H9 (cell line): ENCODE results near the gene CD2BP2. TPM values are rescaled to one million over a fixed set of nuclear protein-coding genes. Genes with fewer than 3 reads are reported as not detected.

Source experiments
- DNase-seq: peaks from one replicate; pipeline ENCODE4 v3.0.0-alpha.2; 2017
- H2AFZ ChIP-seq: one replicate; pipeline ENCODE4 v1.6.1; 2013; ENCODE audit warnings: mild to moderate bottlenecking, low read length, control low read depth, moderate library complexity
- H2AK5ac ChIP-seq: 2 replicates; pipeline ENCODE4 v1.6.1; 2013; ENCODE audit warnings: low read length, control low read depth, mixed read lengths; ENCODE audit not compliant: insufficient read length
- H2BK120ac ChIP-seq: one replicate; pipeline ENCODE4 v1.6.1; 2013; ENCODE audit warnings: low read depth, mild to moderate bottlenecking, low read length, control low read depth, inconsistent platforms; ENCODE audit not compliant: poor library complexity, severe bottlenecking
- H2BK12ac ChIP-seq: 2 replicates; pipeline ENCODE4 v1.6.1; 2013; ENCODE audit warnings: low read length, control low read depth, mixed read lengths, low read depth; ENCODE audit not compliant: insufficient read length
- H2BK15ac ChIP-seq: 2 replicates; pipeline ENCODE4 v1.6.1; 2013; ENCODE audit warnings: low read depth, low read length, control low read depth
- H2BK20ac ChIP-seq: one replicate; pipeline ENCODE4 v1.6.1; 2013; ENCODE audit warnings: low read depth, mild to moderate bottlenecking, low read length, control low read depth, inconsistent platforms; ENCODE audit not compliant: poor library complexity, severe bottlenecking
- H2BK5ac ChIP-seq: 2 replicates; pipeline ENCODE4 v1.6.1; 2013; ENCODE audit warnings: low read length, control low read depth, mixed read lengths; ENCODE audit not compliant: insufficient read length
- H3K14ac ChIP-seq: 2 replicates; pipeline ENCODE4 v1.6.1; 2013; ENCODE audit warnings: low read length, control low read depth; ENCODE audit not compliant: insufficient read depth
- H3K18ac ChIP-seq: 2 replicates; pipeline ENCODE4 v1.6.1; 2013; ENCODE audit warnings: low read depth, mild to moderate bottlenecking, mixed read lengths, low read length, control low read depth; ENCODE audit not compliant: insufficient read length
- H3K23ac ChIP-seq: 2 replicates; pipeline ENCODE4 v1.6.1; 2013; ENCODE audit warnings: low read length, control low read depth, mixed read lengths, low read depth; ENCODE audit not compliant: insufficient read length
- H3K23me2 ChIP-seq: 2 replicates; pipeline ENCODE4 v1.6.1; 2013; ENCODE audit warnings: low read depth, mild to moderate bottlenecking, mixed read lengths, low read length, control low read depth; ENCODE audit not compliant: insufficient read length, poor library complexity, severe bottlenecking
- H3K27ac ChIP-seq: 2 replicates; pipeline ENCODE4 v1.5.1; 2013; ENCODE audit warnings: low read length, control low read depth, mixed read lengths, low read depth; ENCODE audit not compliant: insufficient read length
- H3K27me3 ChIP-seq: 2 replicates; pipeline ENCODE4 v1.6.1; 2013; ENCODE audit warnings: low read length, control low read depth, inconsistent platforms; ENCODE audit not compliant: insufficient read depth
- H3K4ac ChIP-seq: 2 replicates; pipeline ENCODE4 v1.6.1; 2013; ENCODE audit warnings: low read depth, mild to moderate bottlenecking, control low read depth, inconsistent platforms, low read length, moderate library complexity
- H3K4me1 ChIP-seq: 2 replicates; pipeline ENCODE4 v1.6.1; 2013; ENCODE audit warnings: low read length, control low read depth, inconsistent platforms; ENCODE audit not compliant: insufficient read depth
- H3K4me2 ChIP-seq: 2 replicates; pipeline ENCODE4 v1.6.1; 2013; ENCODE audit warnings: low read length, control low read depth, mixed read lengths; ENCODE audit not compliant: insufficient read length, insufficient read depth
- H3K56ac ChIP-seq: 2 replicates; pipeline ENCODE4 v1.6.1; 2013; ENCODE audit warnings: low read depth, mild to moderate bottlenecking, mixed read lengths, low read length, control low read depth; ENCODE audit not compliant: insufficient read length
- H3K79me1 ChIP-seq: 2 replicates; pipeline ENCODE4 v1.6.1; 2013; ENCODE audit warnings: low read depth, mild to moderate bottlenecking, moderate library complexity, low read length, control low read depth, inconsistent platforms; ENCODE audit not compliant: insufficient read depth, poor library complexity, severe bottlenecking
- H3K79me2 ChIP-seq: 2 replicates; pipeline ENCODE4 v1.6.1; 2013; ENCODE audit warnings: low read length, control low read depth, inconsistent platforms; ENCODE audit not compliant: insufficient read depth
- H3K9ac ChIP-seq: 2 replicates; pipeline ENCODE4 v1.6.1; 2013; ENCODE audit warnings: low read length, control low read depth, mixed read lengths; ENCODE audit not compliant: insufficient read length; ENCODE audit errors: extremely low read depth
- H3K9me3 ChIP-seq: one replicate; pipeline ENCODE4 v1.6.1; 2013; ENCODE audit warnings: low read depth, low read length, inconsistent platforms; ENCODE audit not compliant: control insufficient read depth
- H3T11ph ChIP-seq: one replicate; pipeline ENCODE4 v1.6.1; 2013; ENCODE audit warnings: mild to moderate bottlenecking, low read length, control low read depth, inconsistent platforms
- H4K20me1 ChIP-seq: one replicate; pipeline ENCODE4 v1.6.1; 2013; ENCODE audit not compliant: control insufficient read depth, insufficient read length, insufficient read depth
- H4K5ac ChIP-seq: 2 replicates; pipeline ENCODE4 v1.6.1; 2013; ENCODE audit warnings: low read depth, mild to moderate bottlenecking, mixed read lengths, low read length, control low read depth; ENCODE audit not compliant: insufficient read length
- H4K8ac ChIP-seq: replicated peaks from 2 replicates; pipeline ENCODE4 v1.6.1; 2013; ENCODE audit warnings: low read length, control low read depth, mixed read lengths, low read depth; ENCODE audit not compliant: insufficient read length
- H4K91ac ChIP-seq: 2 replicates; pipeline ENCODE4 v1.6.1; 2013; ENCODE audit warnings: low read depth, mild to moderate bottlenecking, moderate library complexity, mixed read lengths, low read length, control low read depth; ENCODE audit not compliant: insufficient read length
- H3K27ac Mint-ChIP-seq, 3 experiments: 2 replicates in 2 of 3; 3 replicates in 1 of 3; pipeline ENCODE4 v1.8.0; 2020 to 2021; ENCODE audit warnings: mixed read lengths in 3 of 3, mild to moderate bottlenecking in 1 of 3, moderate library complexity in 1 of 3
- H3K27me3 Mint-ChIP-seq: 2 replicates; pipeline ENCODE4 v1.8.0; 2021; ENCODE audit warnings: low read depth, mild to moderate bottlenecking, moderate library complexity, mixed read lengths
- H3K36me3 Mint-ChIP-seq, 3 experiments: 2 replicates in 2 of 3; 3 replicates in 1 of 3; pipeline ENCODE4 v1.8.0; 2020 to 2021; ENCODE audit warnings: low read depth in 3 of 3, mixed read lengths in 3 of 3; ENCODE audit not compliant: insufficient read depth in 1 of 3
- H3K4me1 Mint-ChIP-seq, 2 experiments: 2 replicates each; pipeline ENCODE4 v1.8.0; 2020; ENCODE audit warnings: mixed read lengths in 2 of 2
- H3K4me3 Mint-ChIP-seq, 2 experiments: 2 replicates in 1 of 2; 3 replicates in 1 of 2; pipeline ENCODE4 v1.8.0; 2020 to 2021; ENCODE audit warnings: mild to moderate bottlenecking in 2 of 2, mixed read lengths in 2 of 2, moderate library complexity in 1 of 2
- H3K9me3 Mint-ChIP-seq, 2 experiments: 2 replicates in 1 of 2; 3 replicates in 1 of 2; pipeline ENCODE4 v1.8.0; 2020; ENCODE audit warnings: mild to moderate bottlenecking in 2 of 2, mixed read lengths in 2 of 2, moderate library complexity in 1 of 2
- WGBS: extraction: QIAGEN DNeasy Blood & Tissue Kit; methylation state at CpG from one replicate; pipeline ENCODE4 v1.1.7; 2013; ENCODE audit warnings: missing lambda C conversion rate, low lambda C conversion rate, mixed read lengths; ENCODE audit not compliant: insufficient read length; ENCODE audit errors: extremely low coverage; 5-methylcytosine and 5-hydroxymethylcytosine counted together
- total RNA-seq: library from RNA; stranded (reverse); gene quantifications from 2 replicates; pipeline ENCODE4 v1.2.1, GENCODE V29; 2021
- TF ChIP-seq, protein P1 (sequence below): fragments of 200-600 bp; sonication (generic); conservative IDR thresholded peaks from 3 replicates; pipeline ENCODE4 v1.8.0; 2021; ENCODE audit warnings: antibody characterized with exemption, mild to moderate bottlenecking

Gene CD2BP2
- total RNA-seq, 1 experiment from 2014 or later: 90.1 TPM

DNA sequence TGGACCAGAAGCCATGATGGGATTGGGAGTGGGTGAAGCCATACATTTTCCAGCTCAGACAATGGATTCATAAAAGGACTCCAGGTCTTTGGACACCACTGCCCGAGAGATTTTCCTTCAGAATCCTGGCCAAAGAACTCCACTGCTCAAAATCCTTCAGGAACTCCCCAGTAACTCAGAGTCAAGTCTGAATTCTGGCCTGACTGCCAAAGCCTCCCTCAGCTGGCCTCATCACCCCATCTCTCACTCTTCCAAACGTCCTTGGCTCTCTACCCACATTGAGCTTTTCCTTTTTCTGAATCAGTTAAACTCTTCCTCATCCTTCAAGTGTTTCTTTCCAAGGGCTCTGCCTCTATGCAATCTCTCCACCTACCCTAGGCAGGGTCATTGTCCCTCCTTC is 28.4 kb upstream of the CD2BP2 start:
- Histone ChIP-seq H2BK12ac (no peak overlapping the region), H4K91ac (no peak overlapping the region), H2BK120ac (no peak overlapping the region), H2AK5ac (no peak overlapping the region), H3K9ac (no peak overlapping the region), H4K20me1 (no peaks in the 10 kb centered on the region), H3K23ac (no peak overlapping the region), H3K4ac (no peak overlapping the region), H3K4me1 (no peaks in the 10 kb centered on the region), H2AFZ (no peak overlapping the region), H3K18ac (no peak overlapping the region), H3K9me3 (no peaks in the 10 kb centered on the region), H2BK20ac (no peak overlapping the region), H4K5ac (no peak overlapping the region), H3K27ac (no peak overlapping the region), H3K14ac (no peak overlapping the region), H3K56ac (no peak overlapping the region), H2BK15ac (no peak overlapping the region), H3K4me2 (no peak overlapping the region), H4K8ac (no peak overlapping the region), H2BK5ac (no peak overlapping the region), H3K27me3 (no peaks in the 10 kb centered on the region), H3K23me2 (peaks cover 6% of the 10 kb centered on the region), H3T11ph (no peak overlapping the region), H3K79me2 (no peaks in the 10 kb centered on the region), H3K79me1 (no peaks in the 10 kb centered on the region)
- WGBS: no CpG with 5 or more reads among the region's 2 CpGs
- Mint-ChIP-seq H3K9me3 (no peaks in the 10 kb centered on the region), H3K27me3 (no peaks in the 10 kb centered on the region; the same call in 1 of the 2 replicates), H3K4me1 (peaks cover 8 to 14% of the 10 kb centered on the region in 2 experiments), H3K36me3 (peaks cover 2 to 4% (median 2%) of the 10 kb centered on the region in 3 experiments; a peak in 4 of 7 replicates), H3K27ac (no peak overlapping the region), H3K4me3 (no peak overlapping the region)
- TF ChIP-seq, protein P1, sequence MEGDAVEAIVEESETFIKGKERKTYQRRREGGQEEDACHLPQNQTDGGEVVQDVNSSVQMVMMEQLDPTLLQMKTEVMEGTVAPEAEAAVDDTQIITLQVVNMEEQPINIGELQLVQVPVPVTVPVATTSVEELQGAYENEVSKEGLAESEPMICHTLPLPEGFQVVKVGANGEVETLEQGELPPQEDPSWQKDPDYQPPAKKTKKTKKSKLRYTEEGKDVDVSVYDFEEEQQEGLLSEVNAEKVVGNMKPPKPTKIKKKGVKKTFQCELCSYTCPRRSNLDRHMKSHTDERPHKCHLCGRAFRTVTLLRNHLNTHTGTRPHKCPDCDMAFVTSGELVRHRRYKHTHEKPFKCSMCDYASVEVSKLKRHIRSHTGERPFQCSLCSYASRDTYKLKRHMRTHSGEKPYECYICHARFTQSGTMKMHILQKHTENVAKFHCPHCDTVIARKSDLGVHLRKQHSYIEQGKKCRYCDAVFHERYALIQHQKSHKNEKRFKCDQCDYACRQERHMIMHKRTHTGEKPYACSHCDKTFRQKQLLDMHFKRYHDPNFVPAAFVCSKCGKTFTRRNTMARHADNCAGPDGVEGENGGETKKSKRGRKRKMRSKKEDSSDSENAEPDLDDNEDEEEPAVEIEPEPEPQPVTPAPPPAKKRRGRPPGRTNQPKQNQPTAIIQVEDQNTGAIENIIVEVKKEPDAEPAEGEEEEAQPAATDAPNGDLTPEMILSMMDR: no peak
- no peak for DNase-seq
